GM23338 (cell line): ENCODE results near the gene CAMTA1.

Source experiments
- CTCF ChIP-seq, 2 experiments: fragments of 200-600 bp in 1 of 2; sonication (generic) in 1 of 2; conservative IDR thresholded peaks; 2 replicates each; pipeline versions ENCODE4 v1.5.1 to v1.6.1; 2016 to 2017; ENCODE audit warnings: antibody characterized with exemption in 2 of 2, low read depth in 2 of 2, mild to moderate bottlenecking in 2 of 2, moderate library complexity in 1 of 2
- EZH2phosphoT487 ChIP-seq: fragments of 200-600 bp; sonication (generic); IDR thresholded peaks from one replicate; pipeline ENCODE4 v1.8.1; 2018; ENCODE audit warnings: antibody characterized with exemption; ENCODE audit not compliant: unreplicated experiment
- TF ChIP-seq, protein P1 (sequence below): IDR thresholded peaks from one replicate; pipeline ENCODE4 v1.6.1; 2018; ENCODE audit warnings: antibody characterized with exemption; ENCODE audit not compliant: unreplicated experiment

- TF ChIP-seq CTCF (conservative IDR thresholded peaks at IDR 0.05; ENCODE audit: low read depth in 2 of 2) (no peak), EZH2phosphoT487 (no peak)
- TF ChIP-seq, protein P1, sequence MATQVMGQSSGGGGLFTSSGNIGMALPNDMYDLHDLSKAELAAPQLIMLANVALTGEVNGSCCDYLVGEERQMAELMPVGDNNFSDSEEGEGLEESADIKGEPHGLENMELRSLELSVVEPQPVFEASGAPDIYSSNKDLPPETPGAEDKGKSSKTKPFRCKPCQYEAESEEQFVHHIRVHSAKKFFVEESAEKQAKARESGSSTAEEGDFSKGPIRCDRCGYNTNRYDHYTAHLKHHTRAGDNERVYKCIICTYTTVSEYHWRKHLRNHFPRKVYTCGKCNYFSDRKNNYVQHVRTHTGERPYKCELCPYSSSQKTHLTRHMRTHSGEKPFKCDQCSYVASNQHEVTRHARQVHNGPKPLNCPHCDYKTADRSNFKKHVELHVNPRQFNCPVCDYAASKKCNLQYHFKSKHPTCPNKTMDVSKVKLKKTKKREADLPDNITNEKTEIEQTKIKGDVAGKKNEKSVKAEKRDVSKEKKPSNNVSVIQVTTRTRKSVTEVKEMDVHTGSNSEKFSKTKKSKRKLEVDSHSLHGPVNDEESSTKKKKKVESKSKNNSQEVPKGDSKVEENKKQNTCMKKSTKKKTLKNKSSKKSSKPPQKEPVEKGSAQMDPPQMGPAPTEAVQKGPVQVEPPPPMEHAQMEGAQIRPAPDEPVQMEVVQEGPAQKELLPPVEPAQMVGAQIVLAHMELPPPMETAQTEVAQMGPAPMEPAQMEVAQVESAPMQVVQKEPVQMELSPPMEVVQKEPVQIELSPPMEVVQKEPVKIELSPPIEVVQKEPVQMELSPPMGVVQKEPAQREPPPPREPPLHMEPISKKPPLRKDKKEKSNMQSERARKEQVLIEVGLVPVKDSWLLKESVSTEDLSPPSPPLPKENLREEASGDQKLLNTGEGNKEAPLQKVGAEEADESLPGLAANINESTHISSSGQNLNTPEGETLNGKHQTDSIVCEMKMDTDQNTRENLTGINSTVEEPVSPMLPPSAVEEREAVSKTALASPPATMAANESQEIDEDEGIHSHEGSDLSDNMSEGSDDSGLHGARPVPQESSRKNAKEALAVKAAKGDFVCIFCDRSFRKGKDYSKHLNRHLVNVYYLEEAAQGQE = no peak
These were observed 870.1 kb downstream of the CAMTA1 start for GRCh38 chr1:7655354-7655753.
